GM12878 (cell line): Measurements from ENCODE around the gene GRIK3.

ENCODE experiments used
- EGR1 ChIP-seq, 2 experiments: IDR thresholded peaks; 1 replicate in 1 of 2; 2 replicates in 1 of 2; pipeline ENCODE4 v1.6.1; 2011 to 2012; ENCODE audit warnings: low read depth in 2 of 2, low read length in 2 of 2, borderline replicate concordance in 1 of 2, mild to moderate bottlenecking in 1 of 2, moderate library complexity in 1 of 2
- HDAC2 ChIP-seq: fragments of 200-600 bp; sonication (generic); IDR thresholded peaks from 2 replicates; pipeline ENCODE4 v1.6.1; 2017
- NBN ChIP-seq: fragments of 450-650 bp; IDR thresholded peaks from 2 replicates; pipeline ENCODE4 v1.6.1; 2016
- TF ChIP-seq, protein P1 (sequence below): IDR thresholded peaks from 2 replicates; pipeline ENCODE4 v1.6.1; 2011; ENCODE audit warnings: low read depth, low read length, improper control_type of control experiment, borderline replicate concordance

- no peak for TF ChIP-seq HDAC2
- TF ChIP-seq EGR1 (IDR thresholded peaks at IDR 0.05; ENCODE audit: borderline replicate concordance in 1 of 2, low read depth in 2 of 2, low read length in 2 of 2): no peak
- TF ChIP-seq NBN: no peak
- TF ChIP-seq, protein P1, sequence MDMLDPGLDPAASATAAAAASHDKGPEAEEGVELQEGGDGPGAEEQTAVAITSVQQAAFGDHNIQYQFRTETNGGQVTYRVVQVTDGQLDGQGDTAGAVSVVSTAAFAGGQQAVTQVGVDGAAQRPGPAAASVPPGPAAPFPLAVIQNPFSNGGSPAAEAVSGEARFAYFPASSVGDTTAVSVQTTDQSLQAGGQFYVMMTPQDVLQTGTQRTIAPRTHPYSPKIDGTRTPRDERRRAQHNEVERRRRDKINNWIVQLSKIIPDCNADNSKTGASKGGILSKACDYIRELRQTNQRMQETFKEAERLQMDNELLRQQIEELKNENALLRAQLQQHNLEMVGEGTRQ: no peak
These were observed 190.3 kb downstream of the GRIK3 start for GRCh38 chr1:36843906-36844610.
